Hindlimb muscle (tissue), 1 donor: ENCODE data around the gene VSIG2. TPM values are rescaled to one million over a fixed set of nuclear protein-coding genes. Genes with fewer than 3 reads are reported as not detected.
"Not testable (repeated sequence)": the region's sequence is repeated elsewhere in the genome, so short reads cannot be mapped to it uniquely, and the experiment has no call there.

Source experiments
- DNase-seq: peaks from one replicate; pipeline ENCODE4 v3.0.0-alpha.2; 2013
- polyA plus RNA-seq: library from polyadenylated mRNA; unstranded; fragments of 120-200 nt; gene quantifications from one replicate; pipeline ENCODE4 v1.2.1, GENCODE V29; 2013; ENCODE audit not compliant: insufficient read length

Gene VSIG2
- polyA plus RNA-seq: 1.0 TPM

DNA sequence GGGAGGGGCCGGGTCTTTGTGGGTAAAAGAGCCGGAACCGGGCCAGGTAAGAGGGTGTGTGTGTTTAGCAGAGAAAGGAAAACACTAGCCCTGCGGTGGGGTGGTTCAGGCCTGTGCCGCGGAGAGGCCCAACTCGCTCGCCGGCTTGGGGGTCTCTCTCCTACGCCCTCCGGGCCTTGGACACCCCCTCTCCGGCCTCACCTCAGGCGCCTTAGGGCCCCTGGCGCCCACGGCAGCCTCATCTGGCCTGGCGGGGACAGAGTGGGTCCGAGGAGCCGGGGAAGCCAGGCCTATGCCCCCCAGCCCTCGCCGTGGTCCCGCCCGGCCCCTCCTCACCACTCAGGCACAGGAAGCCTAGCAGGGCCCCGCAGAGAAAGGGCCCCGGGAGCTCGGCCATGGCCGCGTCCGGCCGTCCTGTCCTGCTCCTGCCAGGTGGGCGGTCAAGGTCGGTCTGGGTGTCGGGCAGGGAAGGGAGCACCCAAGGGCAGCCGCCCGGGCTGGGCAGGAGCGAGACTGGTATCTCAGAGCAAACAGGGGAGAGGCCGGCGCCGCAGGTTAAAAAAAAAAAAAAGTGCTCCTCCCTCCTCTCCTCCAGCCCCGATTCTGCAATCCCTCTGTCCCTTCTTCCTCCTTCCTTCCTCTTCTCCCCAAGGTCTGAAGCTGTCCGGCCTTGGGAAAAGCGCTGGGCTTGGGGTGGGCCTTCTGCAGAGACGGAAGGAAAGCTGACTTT, at the start of gene VSIG2:
VSIG2 (minus strand) TSS at position 515 of the 730 bp plus-strand sequence; CDS start at position 397, 118 bp downstream.
- DNase-seq: no peak

DNA sequence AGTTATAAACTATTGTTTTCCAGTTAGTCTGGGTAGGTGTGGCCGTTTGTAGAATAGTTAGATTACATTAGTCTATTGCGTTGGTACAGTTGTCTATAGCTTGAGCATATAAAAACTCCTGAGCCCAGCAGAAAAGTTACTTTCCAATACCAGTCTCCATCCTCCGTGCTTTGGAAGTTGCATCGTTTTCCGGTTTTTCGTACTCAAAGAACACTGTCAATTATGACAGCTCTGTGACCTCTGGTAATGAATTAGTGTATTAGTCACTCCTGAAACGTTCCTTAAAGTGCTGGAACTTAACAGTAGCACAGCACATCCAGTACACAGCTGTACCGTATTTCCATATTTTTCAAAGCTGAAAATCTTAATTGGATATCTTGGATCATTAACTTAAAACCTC, 49.0 kb upstream of the VSIG2 start:
- DNase-seq: peak; percentile 27

DNA sequence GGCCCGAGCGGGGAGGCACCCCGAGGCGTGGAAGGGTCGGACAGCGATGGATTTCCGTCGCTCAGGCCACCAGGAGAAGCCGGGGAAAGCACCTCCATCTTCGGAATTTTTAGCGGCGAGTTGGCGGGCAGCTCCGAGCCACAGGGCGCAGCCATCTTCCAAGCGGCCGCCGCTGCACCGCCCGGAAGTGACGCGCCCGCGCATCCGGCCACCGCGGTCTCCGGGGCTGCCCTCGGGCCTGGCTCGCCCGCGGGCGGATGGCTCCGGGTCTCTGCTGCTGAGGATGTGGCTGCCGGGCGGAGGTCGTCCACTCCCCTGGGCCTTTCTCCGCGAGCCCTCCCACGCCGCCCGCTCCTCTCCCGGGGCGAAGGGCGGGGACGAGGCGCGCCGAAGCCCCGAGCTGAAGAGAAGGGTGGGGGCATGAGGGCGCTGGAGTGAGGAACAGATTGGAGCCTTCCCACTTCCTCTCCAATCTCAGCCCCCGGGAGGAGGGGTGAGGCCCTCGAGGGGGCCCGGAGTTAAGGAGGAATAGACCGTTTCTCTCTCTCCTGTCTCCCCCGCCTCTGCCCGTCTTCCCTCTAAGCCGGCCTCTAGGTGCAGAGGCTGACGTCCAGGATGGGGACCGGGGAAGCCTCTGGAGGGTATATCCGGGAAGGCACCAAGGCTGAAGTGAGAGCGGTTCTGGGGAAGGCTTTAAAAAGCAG, 48.3 kb upstream of the VSIG2 start, which contains the start of gene MSANTD2:
MSANTD2 (minus strand) TSS at position 181 of the 704 bp plus-strand sequence; CDS start at position 155, 26 bp downstream.
- DNase-seq: peak; percentile 91

GRCh38 chr11:124799348-124800225, 47.5 kb upstream of the VSIG2 start:
- peak; percentile 23 for DNase-seq

DNA sequence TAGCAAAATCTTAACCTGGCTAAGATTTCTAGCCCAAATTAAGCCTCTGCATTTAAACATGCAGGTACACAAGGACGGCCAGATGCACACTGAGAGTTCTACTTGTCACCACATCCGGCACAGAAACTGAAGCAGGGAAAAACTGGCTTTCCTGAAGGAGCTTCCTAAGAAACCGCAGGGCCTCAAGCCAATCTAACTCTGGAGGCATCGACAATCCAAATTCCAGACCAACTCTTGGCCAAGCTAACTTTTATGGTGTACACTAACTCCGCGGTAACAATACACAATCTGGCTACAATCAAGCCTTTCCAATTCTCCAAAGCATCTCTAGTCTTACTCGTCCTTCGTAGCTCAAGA, 46.9 kb upstream of the VSIG2 start:
- peak; percentile 19 for DNase-seq

DNA sequence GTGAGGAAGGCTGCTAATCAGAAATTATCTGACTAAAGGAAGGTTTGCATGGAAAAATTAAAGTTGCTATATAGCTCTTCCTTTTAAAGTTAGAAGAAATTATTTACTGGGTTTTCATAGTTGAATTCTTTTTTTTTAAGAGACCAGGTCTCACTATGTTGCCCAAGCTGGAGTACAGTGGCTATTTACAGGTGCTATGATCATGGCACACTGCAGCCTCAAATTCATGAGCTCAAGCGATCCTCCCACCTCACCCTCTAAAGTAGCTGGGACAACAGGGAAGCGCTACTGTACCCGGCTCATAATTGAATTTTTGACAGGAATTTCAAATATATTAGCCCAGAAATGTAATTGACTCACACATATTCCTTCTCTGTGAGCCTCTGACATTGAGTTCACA, 44.3 kb upstream of the VSIG2 start:
- DNase-seq: no peak

GRCh38 chr11:124793466-124794278, 41.6 kb upstream of the VSIG2 start:
- no peak for DNase-seq

GRCh38 chr11:124791626-124792341, 39.7 kb upstream of the VSIG2 start:
- DNase-seq: no peak

- no peak for DNase-seq
These were observed 36.5 kb upstream of the VSIG2 start for GRCh38 chr11:124788521-124788920.

- no peak for DNase-seq
These were observed 32.0 kb upstream of the VSIG2 start for GRCh38 chr11:124784051-124784450.

- no peak for DNase-seq
These were observed 30.9 kb upstream of the VSIG2 start for GRCh38 chr11:124783002-124783401.

GRCh38 chr11:124779568-124779967, 27.5 kb upstream of the VSIG2 start:
- no peak for DNase-seq

GRCh38 chr11:124778281-124778680, 26.2 kb upstream of the VSIG2 start:
- no peak for DNase-seq

GRCh38 chr11:124776865-124777645, 25.0 kb upstream of the VSIG2 start:
- no peak for DNase-seq

DNA sequence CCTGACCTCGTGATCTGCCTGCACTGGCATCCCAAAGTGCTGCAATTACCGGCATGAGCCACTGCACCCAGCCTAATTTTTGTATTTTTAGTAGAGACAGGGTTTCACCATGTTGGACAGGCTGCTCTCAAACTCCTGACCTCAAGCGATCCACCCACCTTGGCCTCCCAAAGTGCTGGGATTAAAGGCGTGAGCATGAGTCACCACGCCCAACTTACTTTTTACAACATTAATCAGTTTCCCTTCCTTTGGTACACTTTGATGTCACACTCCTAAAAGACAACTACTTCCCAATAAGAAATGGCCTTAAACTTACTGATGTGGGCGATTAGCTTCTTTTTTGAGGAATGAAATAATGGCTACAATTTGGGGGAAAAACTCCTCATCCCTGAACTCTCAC, 18.9 kb upstream of the VSIG2 start:
- not testable (repeated sequence) for DNase-seq

DNA sequence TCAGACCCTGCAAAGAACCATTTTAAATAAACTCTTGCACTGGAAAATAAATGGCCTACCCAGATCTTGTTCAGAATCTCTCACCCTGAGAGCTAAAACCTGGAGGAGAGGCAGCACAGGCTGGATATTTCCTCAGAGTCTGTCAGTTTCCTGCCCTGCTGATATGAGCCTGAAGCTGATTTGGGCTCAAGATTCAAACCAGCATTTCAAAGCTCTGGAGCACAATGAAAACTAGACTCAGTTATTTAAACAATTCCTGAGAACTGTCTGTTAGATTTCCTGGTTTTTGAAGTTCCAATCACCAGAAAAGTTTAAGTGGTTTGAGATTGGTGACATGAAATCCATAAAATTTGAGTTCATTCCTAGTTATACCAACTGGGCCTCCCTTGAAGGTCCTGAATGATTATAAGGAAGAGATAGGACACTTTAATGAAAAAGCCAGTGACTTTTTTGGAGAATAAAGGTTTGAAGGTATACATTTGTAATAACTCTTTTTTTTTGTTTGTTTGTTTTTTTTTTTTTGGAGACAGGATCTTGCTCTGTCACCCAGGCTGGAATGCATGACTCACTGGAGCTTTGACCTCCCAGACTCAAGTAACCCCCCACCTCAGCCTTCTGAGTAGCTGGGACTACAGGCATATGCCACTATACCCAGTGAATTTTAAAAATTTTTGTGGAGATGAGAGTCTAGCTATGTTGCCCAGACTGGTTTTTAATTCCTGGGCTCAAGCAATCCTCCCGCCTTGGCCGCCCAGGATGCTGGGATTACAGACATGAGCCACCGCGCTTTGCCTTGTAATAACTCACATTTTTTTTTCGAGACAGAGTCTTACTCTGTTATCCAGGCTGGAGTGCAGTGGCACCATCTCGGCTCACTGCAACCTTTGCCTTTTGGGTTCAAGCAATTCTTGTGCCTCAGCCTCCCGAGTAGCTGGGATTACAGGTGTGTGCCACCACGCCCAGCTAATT, 18.0 kb upstream of the VSIG2 start:
- no peak for DNase-seq

GRCh38 chr11:124768914-124769313, 16.9 kb upstream of the VSIG2 start:
- DNase-seq: no peak

DNA sequence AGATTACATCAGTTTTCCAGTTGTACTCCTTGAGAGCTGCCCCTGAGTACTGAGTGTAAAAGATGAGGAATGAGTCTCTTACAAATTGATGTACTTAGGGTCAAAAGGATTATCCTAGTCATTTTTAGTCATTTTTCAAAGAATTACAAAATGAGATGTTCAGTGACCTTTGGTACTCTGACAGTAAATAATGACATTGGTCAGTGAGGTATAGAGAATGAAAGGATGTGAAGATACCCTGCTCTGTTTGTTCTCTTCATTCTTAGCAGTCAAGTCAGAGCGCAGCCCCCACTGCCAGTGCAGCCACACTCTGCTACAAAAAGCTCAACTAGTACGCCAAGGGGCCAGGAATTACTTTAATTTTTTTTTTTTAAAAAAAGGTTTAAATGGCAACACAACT, 14.1 kb upstream of the VSIG2 start:
- DNase-seq: no peak
